Measurements from ENCODE around the gene BBX. TPM values are rescaled to one million over a fixed set of nuclear protein-coding genes. Genes with fewer than 3 reads are reported as not detected.
A peak's percentile ranks its signal among the peaks of the same experiment; 100 is the strongest.

The BBX gene
- total RNA-seq, 6 experiments from 2014 or later: 40.6 to 50.3 (median 46.4) TPM

DNA sequence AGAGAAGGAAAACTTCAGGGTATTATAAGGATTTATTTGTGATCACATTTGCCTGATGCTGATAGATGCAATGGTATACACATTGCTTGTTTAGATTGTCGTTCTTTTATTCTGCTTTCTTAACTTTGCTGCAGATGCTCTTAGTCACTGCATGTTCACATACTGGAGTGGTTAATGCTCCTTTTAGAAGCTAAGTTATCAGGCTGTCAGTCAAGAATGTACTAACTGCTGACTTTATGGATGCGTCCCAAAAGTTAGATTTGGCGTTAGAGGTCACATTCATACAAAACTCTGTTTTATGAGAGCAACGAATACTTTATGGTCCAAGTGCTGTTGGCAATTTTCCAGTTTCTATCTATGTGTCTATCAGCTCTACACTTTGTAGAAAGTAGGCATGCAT, 160.7 kb downstream of the BBX start:
- DNase-seq: no peak
- no peaks in the 10 kb centered on the region for H3K27me3 Mint-ChIP-seq (ENCODE audit: insufficient read depth)
- H3K9me3 Mint-ChIP-seq: peaks cover 7% of the 10 kb centered on the region
- TF ChIP-seq, protein P1, sequence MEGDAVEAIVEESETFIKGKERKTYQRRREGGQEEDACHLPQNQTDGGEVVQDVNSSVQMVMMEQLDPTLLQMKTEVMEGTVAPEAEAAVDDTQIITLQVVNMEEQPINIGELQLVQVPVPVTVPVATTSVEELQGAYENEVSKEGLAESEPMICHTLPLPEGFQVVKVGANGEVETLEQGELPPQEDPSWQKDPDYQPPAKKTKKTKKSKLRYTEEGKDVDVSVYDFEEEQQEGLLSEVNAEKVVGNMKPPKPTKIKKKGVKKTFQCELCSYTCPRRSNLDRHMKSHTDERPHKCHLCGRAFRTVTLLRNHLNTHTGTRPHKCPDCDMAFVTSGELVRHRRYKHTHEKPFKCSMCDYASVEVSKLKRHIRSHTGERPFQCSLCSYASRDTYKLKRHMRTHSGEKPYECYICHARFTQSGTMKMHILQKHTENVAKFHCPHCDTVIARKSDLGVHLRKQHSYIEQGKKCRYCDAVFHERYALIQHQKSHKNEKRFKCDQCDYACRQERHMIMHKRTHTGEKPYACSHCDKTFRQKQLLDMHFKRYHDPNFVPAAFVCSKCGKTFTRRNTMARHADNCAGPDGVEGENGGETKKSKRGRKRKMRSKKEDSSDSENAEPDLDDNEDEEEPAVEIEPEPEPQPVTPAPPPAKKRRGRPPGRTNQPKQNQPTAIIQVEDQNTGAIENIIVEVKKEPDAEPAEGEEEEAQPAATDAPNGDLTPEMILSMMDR (IDR thresholded peaks at IDR 0.05): no peak
- no peak overlapping the region for H3K27ac Mint-ChIP-seq
- H3K4me1 Mint-ChIP-seq (ENCODE audit: low read depth): peaks cover 30% of the 10 kb centered on the region
- peaks cover 11% of the 10 kb centered on the region for H3K36me3 Mint-ChIP-seq (ENCODE audit: low read depth)
- H3K4me3 Mint-ChIP-seq: no peak overlapping the region

DNA sequence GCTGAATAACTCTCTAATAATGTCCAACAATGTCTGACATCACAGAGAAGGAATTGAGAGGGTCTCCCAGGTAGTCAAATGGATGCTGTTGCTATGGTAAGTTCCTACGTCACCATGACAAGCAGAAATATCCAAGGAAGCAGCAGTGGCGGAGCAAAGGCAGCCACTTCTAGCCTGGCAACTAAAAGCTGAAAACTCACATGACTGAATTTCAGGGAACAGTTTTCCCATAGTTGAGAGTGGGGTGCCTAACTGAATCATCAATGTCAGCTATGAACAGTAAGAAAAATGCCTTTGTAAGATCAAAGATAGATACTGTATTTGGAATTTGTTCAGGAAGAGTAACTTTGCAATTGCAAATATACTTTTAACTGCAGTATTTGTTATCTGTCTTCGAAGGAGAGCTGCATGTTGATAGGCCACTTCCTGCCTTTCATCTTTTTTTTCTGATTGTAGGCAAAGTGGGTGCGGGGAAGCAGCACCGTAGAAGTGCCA, 161.7 kb downstream of the BBX start:
- no peak for DNase-seq
- TF ChIP-seq, protein P1 (IDR thresholded peaks at IDR 0.05): no peak
- Mint-ChIP-seq H3K4me1 (ENCODE audit: low read depth) (peaks cover 30% of the 10 kb centered on the region), H3K9me3 (peaks cover 7% of the 10 kb centered on the region), H3K4me3 (no peak overlapping the region), H3K27me3 (ENCODE audit: insufficient read depth) (no peaks in the 10 kb centered on the region), H3K27ac (no peak overlapping the region), H3K36me3 (ENCODE audit: low read depth) (peaks cover 11% of the 10 kb centered on the region)

DNA sequence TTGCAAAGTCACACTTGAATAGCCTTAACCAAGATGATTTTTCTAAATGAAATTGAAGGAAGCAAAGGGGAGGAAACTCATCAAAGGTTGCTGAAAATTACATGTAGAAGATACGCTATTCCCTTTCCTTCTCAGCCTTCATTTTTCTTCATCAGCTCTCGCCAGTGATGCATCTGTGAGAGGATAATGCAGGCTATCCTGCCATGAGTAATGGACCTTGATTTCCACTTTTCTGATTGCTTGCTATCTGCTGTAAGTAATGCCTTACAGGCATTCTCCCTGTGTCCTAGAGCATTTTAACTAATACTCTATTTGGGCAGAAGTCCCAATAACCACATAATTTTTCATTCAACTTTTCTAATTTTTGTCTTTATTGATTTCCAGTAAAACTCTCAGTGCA, 162.6 kb downstream of the BBX start:
- H3K4me3 Mint-ChIP-seq: no peak overlapping the region
- H3K36me3 Mint-ChIP-seq (ENCODE audit: low read depth): peaks cover 11% of the 10 kb centered on the region
- no peak overlapping the region for H3K27ac Mint-ChIP-seq
- no peaks in the 10 kb centered on the region for H3K27me3 Mint-ChIP-seq (ENCODE audit: insufficient read depth)
- peaks cover 25% of the 10 kb centered on the region for H3K4me1 Mint-ChIP-seq (ENCODE audit: low read depth)
- no peak for DNase-seq
- TF ChIP-seq, protein P1 (IDR thresholded peaks at IDR 0.05): no peak
- H3K9me3 Mint-ChIP-seq: peaks cover 7% of the 10 kb centered on the region

DNA sequence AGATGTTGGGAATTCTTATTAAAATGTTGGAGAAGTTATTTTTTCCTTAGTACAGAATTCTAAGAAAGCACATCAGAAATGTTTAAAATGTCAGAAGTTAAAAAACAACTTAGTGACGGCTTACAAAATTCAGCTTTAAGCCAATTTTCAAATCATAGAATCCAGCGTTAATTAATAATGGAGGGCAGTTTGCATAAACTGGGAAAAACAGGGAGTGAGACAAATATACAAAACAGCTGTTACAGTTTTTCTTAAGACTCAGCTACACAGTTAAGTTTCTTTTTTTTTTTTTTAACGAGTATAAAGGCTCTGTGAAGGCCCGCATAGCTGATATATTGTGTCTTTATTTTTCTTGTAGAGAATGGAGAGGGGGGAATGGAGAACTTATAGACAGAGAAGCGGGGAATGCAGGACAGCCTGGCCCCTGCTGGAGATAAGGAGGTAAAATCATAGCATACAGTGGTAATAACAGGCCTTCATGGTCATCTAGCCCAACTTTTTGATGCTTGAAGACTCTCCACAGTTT, 164.4 kb downstream of the BBX start:
- Mint-ChIP-seq H3K36me3 (ENCODE audit: low read depth) (no peaks in the 10 kb centered on the region), H3K27ac (no peak overlapping the region), H3K4me1 (ENCODE audit: low read depth) (peaks cover 18% of the 10 kb centered on the region), H3K4me3 (no peak overlapping the region), H3K9me3 (no peaks in the 10 kb centered on the region), H3K27me3 (ENCODE audit: insufficient read depth) (no peaks in the 10 kb centered on the region)
- DNase-seq: no peak
- TF ChIP-seq, protein P1 (IDR thresholded peaks at IDR 0.05): peak; percentile 16; the same call in 1 of the 2 replicates

DNA sequence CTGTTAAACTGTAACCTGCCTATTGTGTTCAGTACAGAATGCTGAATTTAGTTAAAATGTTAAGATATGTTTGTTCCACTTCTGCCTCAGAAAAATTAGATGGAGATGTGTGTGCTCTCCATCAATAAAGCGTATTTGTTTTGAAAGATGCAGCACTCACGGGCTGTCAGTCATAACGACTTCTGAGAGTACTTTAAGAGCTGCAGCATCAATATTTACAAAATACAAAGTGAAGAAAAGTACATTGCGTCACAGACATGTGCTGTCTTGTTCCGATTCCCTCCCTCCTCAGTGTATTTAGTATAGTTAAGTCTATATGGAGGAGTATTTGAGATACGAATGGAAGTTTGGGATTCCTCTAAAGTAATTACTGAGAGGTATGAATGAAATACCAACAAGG, 166.6 kb downstream of the BBX start:
- H3K36me3 Mint-ChIP-seq (ENCODE audit: low read depth): no peaks in the 10 kb centered on the region
- TF ChIP-seq, protein P1 (IDR thresholded peaks at IDR 0.05): no peak
- peaks cover 4% of the 10 kb centered on the region for H3K4me1 Mint-ChIP-seq (ENCODE audit: low read depth)
- H3K9me3 Mint-ChIP-seq: no peaks in the 10 kb centered on the region
- no peak for DNase-seq
- H3K27me3 Mint-ChIP-seq (ENCODE audit: insufficient read depth): no peaks in the 10 kb centered on the region
- no peak overlapping the region for H3K4me3 Mint-ChIP-seq
- H3K27ac Mint-ChIP-seq: no peak overlapping the region

Measured in HFFc6 (cell line).